ENCODE results near the gene GNAQ. TPM values are rescaled to one million over a fixed set of nuclear protein-coding genes. Genes with fewer than 3 reads are reported as not detected.
A peak's percentile ranks its signal among the peaks of the same experiment; 100 is the strongest.

Gene GNAQ
- total RNA-seq, 1 experiment from 2014 or later = 38.2 TPM

DNA sequence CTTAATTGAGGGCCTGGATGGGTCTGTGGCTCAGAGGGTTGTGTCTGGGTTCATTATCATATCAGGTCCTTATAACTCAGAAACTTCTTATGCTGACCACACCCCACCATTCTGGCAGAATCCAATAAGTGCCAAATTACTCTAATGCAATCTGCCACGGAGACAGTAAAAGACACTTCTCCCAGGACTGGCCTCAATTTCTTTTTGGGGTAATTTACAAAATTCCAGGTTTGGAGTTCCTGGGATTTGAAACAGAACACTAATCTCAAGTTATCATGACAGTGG is 187.8 kb downstream of the GNAQ start:
- intact Hi-C loops (cut with micrococcal nuclease) = loop anchor here (5.0 kb wide), 1 partner anchor 278 kb away; no protein-coding TSS in a partner anchor
- no peak overlapping the region for H3K27ac Mint-ChIP-seq (ENCODE audit: low read depth, unreplicated experiment)
- H3K4me3 Mint-ChIP-seq (ENCODE audit: unreplicated experiment) = no peak overlapping the region
- BruUV-seq (replicated peaks) = no TSS peak
- peaks cover 20% of the 10 kb centered on the region for H3K4me1 Mint-ChIP-seq (ENCODE audit: insufficient read depth, unreplicated experiment)
- no peak for DNase-seq (ENCODE audit: unreplicated experiment)
- H3K27me3 Mint-ChIP-seq (ENCODE audit: insufficient read depth, unreplicated experiment) = no peaks in the 10 kb centered on the region
- TF ChIP-seq, protein P1, sequence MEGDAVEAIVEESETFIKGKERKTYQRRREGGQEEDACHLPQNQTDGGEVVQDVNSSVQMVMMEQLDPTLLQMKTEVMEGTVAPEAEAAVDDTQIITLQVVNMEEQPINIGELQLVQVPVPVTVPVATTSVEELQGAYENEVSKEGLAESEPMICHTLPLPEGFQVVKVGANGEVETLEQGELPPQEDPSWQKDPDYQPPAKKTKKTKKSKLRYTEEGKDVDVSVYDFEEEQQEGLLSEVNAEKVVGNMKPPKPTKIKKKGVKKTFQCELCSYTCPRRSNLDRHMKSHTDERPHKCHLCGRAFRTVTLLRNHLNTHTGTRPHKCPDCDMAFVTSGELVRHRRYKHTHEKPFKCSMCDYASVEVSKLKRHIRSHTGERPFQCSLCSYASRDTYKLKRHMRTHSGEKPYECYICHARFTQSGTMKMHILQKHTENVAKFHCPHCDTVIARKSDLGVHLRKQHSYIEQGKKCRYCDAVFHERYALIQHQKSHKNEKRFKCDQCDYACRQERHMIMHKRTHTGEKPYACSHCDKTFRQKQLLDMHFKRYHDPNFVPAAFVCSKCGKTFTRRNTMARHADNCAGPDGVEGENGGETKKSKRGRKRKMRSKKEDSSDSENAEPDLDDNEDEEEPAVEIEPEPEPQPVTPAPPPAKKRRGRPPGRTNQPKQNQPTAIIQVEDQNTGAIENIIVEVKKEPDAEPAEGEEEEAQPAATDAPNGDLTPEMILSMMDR (IDR thresholded peaks at IDR 0.05; ENCODE audit: unreplicated experiment) = no peak
- H3K9me3 Mint-ChIP-seq (ENCODE audit: unreplicated experiment) = no peaks in the 10 kb centered on the region
- ChIA-PET POLR2A (no interaction called here), CTCF (interaction anchor here (1.2 kb wide), 1 partner anchor 15 kb away, joined by 3 read pairs; no protein-coding TSS in a partner anchor)
- peaks cover 7% of the 10 kb centered on the region for H3K36me3 Mint-ChIP-seq (ENCODE audit: insufficient read depth, unreplicated experiment)

DNA sequence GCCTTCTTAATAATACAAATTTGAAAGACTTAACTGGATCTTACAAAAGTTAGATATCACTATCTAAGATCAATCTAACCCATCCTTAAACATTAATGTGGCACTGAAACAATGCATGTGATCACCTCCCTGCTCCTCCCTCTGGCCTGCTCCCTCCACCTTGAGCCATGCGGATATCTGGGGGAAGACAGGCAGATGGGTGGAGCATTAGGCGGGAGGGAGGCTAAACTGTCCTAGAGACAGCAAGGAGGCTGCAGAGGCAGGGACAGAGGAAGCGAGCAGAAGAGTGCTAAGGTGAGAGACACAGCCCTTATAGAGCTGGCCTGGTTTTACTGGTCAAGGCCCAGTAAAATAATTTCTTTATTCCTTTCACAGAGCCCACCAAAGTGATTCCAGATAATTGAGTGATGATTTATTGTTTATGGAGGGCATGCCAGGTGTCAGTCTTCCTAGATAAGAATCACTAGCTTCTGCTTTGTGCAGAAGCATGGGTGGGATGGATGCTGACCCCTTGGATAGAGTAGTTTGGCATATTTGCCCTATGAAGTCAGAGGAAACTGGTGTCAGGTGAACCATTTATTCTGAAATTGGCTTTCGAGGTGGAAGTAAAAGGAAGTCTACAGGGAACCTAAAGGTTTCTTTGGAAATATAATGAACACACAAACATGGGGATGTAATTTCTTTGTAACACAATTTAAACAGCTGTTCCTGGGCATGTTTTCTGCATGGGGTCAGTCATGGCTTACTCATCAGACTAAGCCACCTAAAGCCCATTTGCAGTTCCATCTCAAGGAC is 188.3 kb downstream of the GNAQ start:
- H3K4me3 Mint-ChIP-seq (ENCODE audit: unreplicated experiment) = no peak overlapping the region
- intact Hi-C loops (cut with micrococcal nuclease) = loop anchor here (5.0 kb wide), 1 partner anchor 279 kb away; no protein-coding TSS in a partner anchor
- ChIA-PET POLR2A (no interaction called here), CTCF (interaction anchor here (0.6 to 1.2 kb wide), 2 partner anchors 14 to 42 kb away, joined by 3 read pairs; no protein-coding TSS in a partner anchor)
- no TSS peak for BruUV-seq (replicated peaks)
- no peak overlapping the region for H3K27ac Mint-ChIP-seq (ENCODE audit: low read depth, unreplicated experiment)
- TF ChIP-seq, protein P1 (IDR thresholded peaks at IDR 0.05; ENCODE audit: unreplicated experiment) = no peak
- H3K9me3 Mint-ChIP-seq (ENCODE audit: unreplicated experiment) = no peaks in the 10 kb centered on the region
- H3K36me3 Mint-ChIP-seq (ENCODE audit: insufficient read depth, unreplicated experiment) = peaks cover 9% of the 10 kb centered on the region
- no peaks in the 10 kb centered on the region for H3K27me3 Mint-ChIP-seq (ENCODE audit: insufficient read depth, unreplicated experiment)
- peaks cover 21% of the 10 kb centered on the region for H3K4me1 Mint-ChIP-seq (ENCODE audit: insufficient read depth, unreplicated experiment)
- no peak for DNase-seq (ENCODE audit: unreplicated experiment)

DNA sequence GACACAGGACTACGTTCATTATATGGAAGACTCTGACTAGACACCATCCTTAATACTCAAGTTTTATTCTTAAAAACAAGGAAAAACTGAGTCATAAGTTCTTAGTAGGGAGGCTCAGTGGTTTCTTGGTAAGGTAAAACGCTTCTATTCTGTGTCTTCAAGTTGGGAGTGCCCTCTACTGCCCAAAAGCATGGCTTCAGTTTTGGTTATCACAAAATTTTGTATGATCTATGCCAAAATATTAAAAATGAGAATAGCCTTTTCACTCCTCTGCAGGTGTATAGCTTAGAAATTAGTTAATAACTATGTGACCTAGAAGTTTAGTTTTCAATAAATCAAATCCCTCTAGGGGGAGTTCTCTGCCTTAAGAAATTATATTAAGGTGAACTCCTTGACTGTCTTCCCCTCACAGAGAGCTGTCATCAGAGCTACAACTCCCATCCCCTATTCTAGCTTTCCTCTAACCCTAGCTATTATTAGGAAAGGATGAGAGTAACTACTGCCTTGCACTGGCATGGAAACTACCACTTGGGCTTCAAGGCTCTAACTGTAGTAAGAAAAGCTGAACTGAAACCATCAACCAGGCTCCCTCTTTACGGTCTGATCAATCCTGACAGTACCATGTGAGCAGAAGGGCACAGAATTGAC is 189.7 kb downstream of the GNAQ start:
- no TSS peak for BruUV-seq (replicated peaks)
- Mint-ChIP-seq H3K27ac (ENCODE audit: low read depth, unreplicated experiment) (no peak overlapping the region), H3K27me3 (ENCODE audit: insufficient read depth, unreplicated experiment) (no peaks in the 10 kb centered on the region), H3K4me3 (ENCODE audit: unreplicated experiment) (no peak overlapping the region), H3K36me3 (ENCODE audit: insufficient read depth, unreplicated experiment) (peaks cover 12% of the 10 kb centered on the region), H3K4me1 (ENCODE audit: insufficient read depth, unreplicated experiment) (peaks cover 13% of the 10 kb centered on the region), H3K9me3 (ENCODE audit: unreplicated experiment) (no peaks in the 10 kb centered on the region)
- POLR2A ChIA-PET = interaction anchor here (0.8 kb wide), 1 partner anchor 12 kb away, joined by 6 read pairs; no protein-coding TSS in a partner anchor
- TF ChIP-seq, protein P1 (IDR thresholded peaks at IDR 0.05; ENCODE audit: unreplicated experiment) = peak; percentile 29
- intact Hi-C loops (cut with micrococcal nuclease) = loop anchor here (5.0 kb wide), 1 partner anchor 280 kb away; no protein-coding TSS in a partner anchor
- CTCF ChIA-PET = interaction anchor here (0.6 to 2.2 kb wide), 32 partner anchors 10 to 410 kb away, joined by 3 to 25 read pairs (median 4); partner anchors contain the start of gene GNAQ
- DNase-seq (ENCODE audit: unreplicated experiment) = no peak

Data from MCF 10A (cell line).